Stimulated activated naive CD4-positive, alpha-beta T cell treated with Interleukin-2 at 50 U/mL for 16 hours (primary cell): ENCODE data around the gene FRA10AC1.
"Not testable (repeated sequence)": the region's sequence is repeated elsewhere in the genome, so short reads cannot be mapped to it uniquely, and the experiment has no call there.

Experiments
- DNase-seq: peaks from one replicate; lab custom pipeline; 2025; lab: John Stamatoyannopoulos, UW

FRA10AC1 gene

DNA sequence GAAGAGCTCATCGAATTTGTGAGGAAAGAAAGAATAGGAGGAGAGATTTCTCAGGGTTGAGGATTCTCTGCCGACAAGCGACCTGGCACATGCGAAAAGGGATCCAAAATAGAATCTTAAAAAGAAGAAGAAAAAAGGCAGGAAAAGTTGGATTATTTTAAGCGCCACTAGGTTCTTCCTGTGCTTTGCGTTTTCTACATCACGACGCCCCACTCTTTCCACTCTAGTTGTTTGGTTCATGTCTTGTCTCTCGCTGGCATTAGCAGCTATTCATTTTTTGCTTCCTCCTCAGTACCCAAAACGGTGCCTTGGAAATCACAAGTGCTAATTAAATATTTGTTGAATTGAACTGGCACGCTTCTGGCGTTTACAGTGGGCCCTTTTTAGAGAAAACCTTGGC, 674 bp upstream of the FRA10AC1 start:
- DNase-seq: no peak

DNA sequence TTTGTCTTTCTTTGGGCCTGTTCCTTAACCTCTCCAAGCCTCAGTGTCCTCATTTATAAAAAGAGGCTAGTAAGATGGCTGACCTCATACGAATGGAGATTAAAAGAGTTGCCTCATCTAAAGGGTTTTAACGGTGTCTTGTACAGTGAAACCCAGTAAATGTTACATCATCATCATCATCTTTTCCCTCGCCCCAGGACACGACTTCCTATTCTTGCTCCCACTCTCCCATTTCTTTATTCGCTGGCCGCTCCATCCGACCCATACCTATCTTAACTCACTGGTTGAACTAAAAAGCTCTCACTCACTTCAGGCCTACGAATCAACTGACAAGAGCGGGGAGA, 554 bp downstream of the FRA10AC1 start:
- no peak for DNase-seq

DNA sequence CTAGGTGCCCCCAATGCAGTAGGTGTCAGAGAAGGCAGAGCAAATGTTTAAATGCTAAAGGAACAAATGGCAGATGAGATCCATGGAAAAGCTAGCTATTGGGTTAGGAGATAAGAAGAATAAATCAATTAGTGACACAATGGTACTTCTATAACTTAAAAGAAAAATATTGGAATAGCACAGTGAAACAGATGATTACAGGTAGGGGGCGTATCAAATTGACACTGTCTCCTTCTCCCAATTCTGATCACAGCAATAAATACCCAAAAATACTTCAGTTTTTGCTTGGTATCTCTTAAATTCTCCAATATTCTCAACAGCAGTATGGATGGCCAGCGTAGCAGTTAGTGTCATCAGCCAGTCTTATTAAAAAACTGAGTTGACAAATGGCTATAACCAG, 5.2 kb downstream of the FRA10AC1 start:
- no peak for DNase-seq

DNA sequence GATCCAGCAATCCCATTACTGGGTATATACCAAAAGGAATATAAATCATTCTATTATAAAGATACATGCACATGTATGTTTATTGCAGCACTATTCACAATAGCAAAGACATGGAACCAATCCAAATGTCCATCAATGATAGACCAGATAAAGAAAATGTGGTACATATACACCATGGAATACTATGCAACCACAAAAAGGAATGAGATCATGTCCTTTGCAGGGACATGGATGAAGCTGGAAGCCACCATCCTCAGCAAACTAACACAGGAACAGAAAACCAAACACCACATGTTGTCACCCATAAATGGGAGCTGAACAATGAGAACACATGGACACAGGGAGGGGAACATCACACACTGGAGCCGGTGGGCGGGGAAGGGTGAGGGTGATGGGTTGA, 5.8 kb downstream of the FRA10AC1 start:
- not testable (repeated sequence) for DNase-seq

DNA sequence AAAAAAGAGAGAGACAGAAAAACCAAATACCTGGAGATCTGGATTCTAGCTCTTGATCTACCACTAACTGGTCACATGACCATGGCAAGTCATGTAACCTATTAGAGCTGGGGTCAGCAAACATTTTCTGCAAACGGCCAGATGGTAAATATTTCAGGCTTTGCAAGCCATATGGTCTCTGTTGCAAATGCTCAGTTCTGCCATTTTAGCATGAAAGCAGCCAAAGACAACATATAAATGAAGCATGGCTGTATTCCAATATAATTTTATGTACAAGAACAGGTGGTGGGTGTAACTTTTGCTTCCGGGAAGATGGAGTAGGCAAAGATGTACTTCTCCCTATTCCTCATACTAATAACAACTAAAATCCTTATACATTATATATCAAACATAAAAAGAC, 6.7 kb downstream of the FRA10AC1 start:
- no peak for DNase-seq

DNA sequence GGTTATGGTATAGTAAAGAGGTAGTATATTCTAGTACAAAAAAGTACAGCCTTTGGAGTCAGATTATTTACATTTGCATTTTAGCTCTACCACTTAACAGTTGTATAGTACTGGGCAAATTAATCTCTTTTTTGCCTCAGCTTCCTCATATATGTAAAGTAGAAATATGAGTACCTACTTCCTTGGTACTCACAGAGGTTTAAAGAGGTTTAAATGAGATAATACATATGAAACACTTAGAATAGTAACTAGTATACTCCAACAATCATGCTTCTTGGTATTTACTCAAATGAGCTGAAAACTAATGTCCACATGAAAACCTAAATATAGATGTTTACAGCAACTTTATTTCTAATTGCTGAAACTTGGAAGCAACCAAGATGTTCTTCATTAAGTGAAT, 14.7 kb downstream of the FRA10AC1 start:
- no peak for DNase-seq

DNA sequence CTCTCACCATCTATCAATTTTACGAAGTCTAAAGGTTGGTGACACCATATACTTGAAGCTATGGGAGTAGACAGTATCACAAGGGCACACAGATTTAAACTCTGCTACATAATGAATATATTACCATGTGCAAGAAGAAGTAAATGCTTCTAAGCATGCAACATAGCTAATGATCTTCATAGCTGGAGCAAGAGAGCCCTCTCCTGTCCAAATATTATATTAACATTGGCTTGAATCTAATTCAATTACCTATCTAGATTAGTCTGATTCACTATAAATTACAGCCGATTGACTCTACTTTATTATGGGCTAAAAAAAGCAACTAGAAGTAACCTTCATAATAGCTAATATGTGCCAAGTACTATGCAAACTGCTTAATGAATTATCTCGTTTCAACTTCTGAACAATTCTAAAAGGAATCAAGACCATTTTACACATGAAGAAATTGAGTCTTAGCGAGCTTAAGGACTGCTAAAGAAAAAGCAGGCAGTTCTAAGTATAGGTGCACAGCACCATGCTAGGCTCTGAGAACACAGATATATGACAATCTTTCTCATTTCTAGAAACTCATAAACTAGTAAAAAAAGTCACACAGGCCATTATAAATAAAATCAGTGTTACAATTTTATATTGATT, 21.9 kb downstream of the FRA10AC1 start:
- no peak for DNase-seq

DNA sequence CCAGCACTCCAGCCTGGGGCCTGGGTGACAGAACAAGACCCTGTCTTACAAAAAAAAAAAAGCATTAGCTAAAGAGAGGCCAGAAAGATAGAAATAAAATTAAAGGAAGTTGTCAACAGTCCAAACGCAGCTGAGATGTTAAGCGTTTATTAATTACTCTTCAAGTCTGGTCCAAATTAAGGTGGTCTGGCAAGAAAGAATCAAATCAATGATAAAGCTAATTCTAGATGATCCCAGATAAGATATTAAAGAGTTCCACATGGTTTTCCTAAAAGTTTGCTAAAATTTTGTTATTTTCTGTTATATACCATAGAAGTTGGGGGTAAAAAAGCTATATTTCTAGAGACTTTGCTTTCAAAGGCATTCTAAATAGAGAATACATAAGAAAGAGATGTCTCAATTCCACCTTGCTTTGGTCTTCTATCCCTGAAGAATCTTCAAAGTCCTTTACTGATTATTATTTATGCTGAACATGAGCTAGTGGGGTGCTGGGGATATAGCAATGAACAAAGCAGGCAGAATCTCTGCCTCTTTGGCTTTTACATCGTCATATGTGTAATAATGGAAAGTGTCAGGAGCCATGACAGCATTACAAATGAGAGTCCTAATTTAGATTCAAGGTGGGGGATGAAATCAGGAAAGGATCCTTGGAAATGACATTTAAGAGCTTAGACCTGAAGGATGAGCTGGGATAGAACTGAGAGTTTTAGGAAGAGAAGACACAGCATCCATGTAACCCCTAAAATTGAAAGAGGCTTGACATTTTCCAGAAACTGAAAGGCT, 23.4 kb downstream of the FRA10AC1 start:
- DNase-seq: no peak

DNA sequence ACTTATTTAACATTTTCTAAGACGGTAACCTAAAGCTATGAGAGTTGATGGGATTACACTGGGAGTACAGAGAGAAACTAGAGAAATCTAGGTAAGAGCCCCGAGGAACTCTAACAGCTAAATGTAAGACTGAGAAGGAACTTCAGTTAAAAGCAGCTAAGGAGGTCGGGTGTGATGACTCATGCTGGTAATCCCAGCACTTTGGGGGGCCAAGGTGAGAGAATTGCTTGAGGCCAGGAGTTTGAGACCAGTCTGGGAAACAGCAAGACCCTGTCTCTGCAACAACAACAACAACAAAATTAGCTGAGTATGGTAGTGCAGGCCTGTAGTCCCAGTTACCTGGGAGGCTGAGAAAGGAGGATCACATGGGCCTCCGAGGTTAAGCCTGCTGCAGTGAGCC, 24.0 kb downstream of the FRA10AC1 start:
- DNase-seq: no peak

DNA sequence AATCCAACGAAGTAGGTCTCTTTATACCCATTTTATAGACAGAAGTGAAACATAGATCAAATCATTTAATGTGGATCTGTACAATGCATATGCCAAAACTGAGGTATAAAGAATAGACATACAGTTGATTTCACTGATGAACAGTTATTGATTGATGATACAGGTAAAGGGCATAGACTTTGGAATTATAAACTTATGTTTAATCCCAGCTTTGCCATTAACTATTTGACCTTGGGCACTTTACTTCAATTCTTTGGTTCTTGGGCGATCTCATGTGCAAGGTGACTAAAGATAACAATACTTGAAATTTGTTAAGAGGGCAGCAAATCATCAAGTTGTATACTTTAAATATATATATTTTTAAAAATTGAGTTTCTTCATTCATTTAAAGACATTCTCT, 28.6 kb downstream of the FRA10AC1 start:
- DNase-seq: no peak

DNA sequence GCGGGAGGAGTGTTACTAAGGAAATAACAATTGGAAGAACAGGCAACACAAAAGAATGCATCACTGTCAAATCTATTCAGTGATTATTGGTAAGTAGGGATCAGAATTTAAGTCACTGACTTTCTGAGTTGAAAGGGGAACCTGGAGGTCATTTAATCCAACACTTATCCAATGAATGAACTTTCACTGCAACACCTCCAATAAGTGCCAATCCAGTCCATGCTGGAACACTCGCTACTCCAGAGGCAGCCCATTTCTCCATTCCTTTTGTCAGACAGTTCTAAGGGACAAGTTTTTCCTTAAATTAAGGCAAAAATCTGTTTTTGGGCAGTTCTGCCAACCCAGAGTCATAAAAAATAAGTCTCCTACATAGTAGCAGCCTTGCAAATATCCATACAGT, 29.5 kb downstream of the FRA10AC1 start:
- DNase-seq: no peak

DNA sequence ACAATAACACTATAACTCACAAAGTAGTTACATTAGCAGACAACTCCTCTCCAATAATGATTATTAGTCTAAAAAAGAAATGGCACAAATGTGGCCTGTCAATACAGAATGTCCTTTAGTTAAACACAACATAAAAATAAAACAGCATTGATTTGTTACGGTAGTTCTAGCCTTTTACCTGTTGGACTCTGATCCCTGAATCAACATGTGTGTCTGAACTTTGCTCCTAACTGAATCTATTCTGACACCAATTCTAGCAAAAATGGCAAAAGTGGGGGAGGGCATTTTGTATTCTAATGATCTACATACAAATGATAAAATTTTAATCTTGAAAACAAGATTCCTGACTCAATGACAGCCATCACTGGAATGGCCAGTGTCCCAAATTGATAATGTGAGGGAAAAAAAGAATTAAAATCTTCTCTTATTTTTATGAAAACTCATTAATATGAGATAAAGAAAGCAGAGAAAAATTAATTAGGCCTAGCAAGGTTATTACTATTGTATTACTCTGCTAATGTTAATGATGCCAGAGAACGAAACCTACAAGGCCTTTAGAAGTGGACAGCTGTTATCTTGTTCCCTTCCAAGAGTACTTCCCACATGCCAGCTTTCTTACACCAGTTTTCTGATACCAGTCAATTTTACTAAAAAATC, 30.2 kb downstream of the FRA10AC1 start:
- DNase-seq: no peak

DNA sequence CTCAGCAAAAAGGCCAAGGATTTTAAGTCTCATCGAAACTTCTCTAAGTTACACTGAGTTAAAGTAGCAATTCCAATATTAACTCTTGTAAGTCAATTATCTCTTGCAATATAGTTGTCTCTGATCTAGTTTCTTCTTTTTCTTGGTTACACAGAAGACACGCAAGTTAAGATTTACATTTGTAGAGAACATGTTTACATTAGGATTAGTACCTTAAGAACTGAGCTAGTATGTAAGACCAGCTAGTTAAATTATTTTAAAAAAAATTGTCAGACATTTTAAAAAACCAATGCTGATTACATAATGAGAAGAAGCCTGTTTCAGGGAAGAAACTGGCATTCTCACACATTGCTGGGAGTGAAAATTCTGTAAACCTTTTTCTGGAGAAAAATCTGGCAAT, 31.4 kb downstream of the FRA10AC1 start:
- no peak for DNase-seq

DNA sequence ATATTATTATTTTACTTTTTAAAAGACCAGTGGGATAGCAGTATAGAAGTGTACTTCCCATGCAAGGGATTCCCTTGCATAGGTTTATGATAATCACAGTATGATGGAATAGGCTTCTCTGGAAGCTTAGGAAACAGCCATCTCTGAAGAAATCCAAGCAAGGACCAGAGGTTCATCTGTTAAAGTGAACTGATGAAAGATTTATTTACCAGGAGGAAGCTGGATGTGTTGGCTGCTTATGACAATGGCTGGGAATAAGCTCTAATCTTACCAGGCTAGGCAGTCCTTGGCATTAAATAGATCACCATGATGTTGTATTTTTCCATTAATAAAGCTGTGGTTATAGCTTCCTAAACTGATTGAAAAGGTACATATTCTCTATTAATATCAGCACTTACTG, 32.0 kb downstream of the FRA10AC1 start:
- DNase-seq: no peak

DNA sequence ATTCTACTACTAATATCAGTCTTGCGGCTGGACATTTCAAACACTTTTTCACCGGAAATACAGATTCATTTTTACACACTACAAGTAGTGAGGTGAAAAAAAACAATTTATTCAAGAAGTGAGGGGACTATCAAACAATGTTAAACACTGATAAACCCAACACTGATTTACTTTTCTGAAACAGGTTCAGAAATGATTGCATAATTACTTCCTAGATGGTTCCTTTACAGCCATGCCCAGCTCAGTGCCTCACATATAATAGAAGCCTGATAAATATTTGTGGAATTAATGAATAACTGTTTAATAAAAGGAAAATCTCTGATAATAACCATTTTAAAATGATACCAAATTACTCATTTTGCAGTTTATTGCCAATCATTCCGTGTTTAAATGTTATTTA, 34.6 kb downstream of the FRA10AC1 start:
- DNase-seq: no peak

DNA sequence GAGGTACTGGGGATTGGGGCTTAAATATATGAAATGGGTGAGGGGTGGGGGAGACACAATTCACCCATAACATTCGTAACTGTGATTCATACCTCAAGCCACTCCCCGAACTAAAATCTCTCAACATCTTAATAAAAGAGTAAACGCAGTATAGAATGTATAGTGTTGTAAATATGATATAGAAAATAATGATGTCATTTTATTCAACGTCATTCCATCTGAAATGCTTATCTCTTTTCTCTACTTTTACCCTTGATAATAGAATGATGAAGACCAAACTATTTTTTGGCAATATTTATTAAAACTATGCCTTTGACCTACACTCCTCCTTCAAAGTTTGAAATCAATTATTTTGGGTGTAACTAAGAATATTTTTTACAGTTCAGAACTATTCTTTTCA, 36.4 kb downstream of the FRA10AC1 start:
- DNase-seq: no peak

DNA sequence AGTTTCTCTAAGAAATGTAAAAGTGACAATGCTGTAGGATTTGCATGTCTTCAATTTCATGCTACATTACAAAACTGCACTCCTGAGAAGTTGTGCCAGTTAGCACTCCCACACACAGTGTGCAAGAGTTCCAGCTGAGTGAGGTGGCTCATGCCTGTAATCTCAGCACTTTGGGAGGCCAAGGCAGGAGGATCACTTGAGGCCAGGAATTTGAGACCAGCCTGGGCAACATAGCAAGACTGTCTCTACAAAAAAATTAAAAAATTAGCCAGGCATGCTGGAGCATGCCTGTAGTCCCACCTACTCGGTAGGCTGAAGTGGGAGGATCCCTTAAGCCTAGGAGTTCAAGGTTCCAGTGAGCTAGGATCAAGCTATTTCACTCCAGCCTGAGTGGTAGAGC, 44.6 kb downstream of the FRA10AC1 start:
- no peak for DNase-seq

DNA sequence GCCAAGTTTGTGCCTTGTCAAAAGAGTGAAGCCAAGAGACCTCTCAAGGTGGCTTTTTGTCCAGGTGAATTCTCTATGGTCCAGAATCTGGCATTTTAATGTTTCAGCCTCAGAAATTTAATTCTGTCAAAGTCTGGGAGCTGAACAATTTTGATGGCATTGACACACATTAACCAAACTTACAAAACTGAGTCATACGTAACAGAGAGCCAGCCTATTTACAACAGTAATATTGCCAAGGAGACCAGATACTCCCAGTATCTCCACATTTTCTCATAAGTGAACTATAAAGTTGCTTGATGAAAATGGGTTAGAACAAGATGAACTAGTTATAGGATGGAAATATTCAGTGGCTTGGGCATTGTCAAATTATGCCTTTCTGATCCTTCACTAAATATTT, 46.2 kb downstream of the FRA10AC1 start:
- DNase-seq: no peak

DNA sequence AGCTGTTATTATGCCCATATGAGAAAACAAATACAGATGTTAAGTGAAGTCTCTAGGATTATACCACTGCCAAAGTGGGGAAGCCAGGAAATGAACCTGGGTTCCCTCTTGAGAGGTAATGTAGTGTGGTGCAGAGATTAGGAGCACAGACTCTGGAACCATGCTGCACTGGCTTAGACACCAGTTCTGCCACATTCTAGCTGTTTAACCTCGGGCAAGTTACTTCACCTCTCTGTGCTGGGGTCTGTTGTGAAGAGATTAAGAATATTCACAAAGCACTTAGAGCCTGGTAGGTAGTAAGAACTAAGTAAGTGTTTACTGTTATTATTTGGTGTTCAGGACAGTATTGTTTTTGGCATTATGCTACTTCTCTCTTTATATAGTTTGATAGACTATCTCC, 48.2 kb downstream of the FRA10AC1 start:
- DNase-seq: no peak

DNA sequence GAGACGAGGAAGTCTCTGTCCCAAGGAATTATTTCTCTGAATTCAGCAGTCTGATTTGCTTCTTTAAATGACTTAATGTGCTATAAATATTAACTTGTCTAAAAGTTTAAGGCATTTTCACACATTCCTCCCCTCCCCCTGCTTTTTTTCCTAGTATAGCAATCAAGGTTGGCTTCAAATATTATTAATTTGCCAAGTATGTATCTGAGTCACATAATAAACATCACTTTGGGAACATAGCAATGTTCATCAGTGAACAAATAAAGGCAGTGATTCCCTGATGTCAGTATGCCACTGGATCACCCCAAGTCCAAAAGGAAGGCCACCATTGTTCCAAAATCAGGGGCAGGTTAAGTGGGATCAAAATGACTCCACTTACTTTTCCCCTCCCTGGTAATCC, 49.5 kb downstream of the FRA10AC1 start:
- DNase-seq: no peak

DNA sequence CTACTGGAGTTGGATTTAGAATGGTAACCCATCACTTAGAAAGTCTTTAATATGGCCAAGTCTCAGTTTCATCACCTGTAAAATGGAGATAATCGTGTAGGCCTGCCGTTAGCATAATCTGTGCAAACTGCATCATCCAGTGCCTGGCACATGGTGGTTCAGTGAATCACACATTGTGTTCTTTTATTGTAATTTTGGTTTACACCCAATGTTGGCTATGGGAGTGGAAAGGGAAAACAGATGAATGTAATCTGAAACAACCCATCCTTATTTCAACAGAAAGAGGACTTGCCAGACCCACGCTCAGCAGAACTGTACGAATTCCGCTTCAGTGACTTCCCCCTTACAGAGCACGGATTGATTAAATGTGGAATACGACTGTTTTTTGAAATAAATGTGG, 62.6 kb downstream of the FRA10AC1 start:
- DNase-seq: no peak

DNA sequence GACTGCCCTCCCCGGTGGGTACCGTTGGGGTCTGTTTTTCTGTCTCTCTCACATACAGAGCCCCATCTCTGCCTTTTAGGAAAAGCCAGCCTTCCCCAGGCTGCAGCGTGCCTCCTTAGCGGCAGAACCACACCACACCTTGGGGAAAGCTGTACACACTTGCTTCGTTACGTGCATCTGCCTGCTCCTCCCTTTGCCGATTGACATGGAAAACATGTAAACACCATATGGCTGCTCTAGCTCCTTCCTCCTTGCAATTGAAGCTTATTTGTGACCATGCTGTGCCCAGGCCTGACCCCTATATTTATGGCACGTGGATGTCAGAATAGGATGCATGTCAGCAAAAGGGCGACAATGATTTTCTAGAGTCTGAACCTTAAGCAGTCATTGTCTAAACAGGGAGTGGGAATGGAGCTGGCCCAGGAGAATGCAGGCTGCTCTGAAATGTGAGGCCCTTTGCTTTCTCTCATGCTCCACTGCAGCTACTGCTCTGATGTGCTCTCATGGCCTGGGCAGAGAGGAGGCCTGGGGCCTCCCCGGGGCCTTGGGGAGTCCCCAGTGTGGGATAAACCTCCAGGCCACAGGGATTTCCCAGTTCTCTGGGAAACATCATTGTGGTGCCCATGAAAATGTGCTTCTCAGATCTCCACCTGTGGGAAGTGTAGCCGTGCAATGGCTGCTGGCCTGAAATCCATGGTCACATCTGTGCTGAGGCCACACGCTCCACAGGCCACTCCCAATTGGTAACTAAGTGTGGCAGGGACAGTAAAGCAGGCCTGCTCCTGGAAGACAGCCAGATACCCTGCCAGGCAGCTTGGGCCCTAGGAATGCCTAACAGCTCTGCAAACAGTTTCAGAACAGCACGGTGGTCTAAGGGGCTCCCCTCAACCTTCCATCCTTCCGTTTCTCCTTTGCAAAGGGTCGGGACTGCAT, 71.5 kb downstream of the FRA10AC1 start:
- no peak for DNase-seq
